Measurements from ENCODE around the gene CPLANE2.
"Not testable (repeated sequence)": the region's sequence is repeated elsewhere in the genome, so short reads cannot be mapped to it uniquely, and the experiment has no call there.

CPLANE2 gene

GRCh38 chr1:16229976-16230740, 6.8 kb downstream of the CPLANE2 start:
- no peak for DNase-seq

- DNase-seq = no peak
Observed at GRCh38 chr1:16226490-16227179, 10.3 kb downstream of the CPLANE2 start.

- DNase-seq = no peak
Observed at GRCh38 chr1:16226129-16226489, 10.9 kb downstream of the CPLANE2 start.

GRCh38 chr1:16224472-16224871, 12.5 kb downstream of the CPLANE2 start:
- no peak for DNase-seq

GRCh38 chr1:16222716-16223115, 14.3 kb downstream of the CPLANE2 start:
- not testable (repeated sequence) for DNase-seq

- no peak for DNase-seq
Observed at GRCh38 chr1:16221499-16221898, 15.5 kb downstream of the CPLANE2 start.

- no peak for DNase-seq
Observed at GRCh38 chr1:16219968-16220500, 16.9 kb downstream of the CPLANE2 start.

GRCh38 chr1:16218674-16219071, 18.3 kb downstream of the CPLANE2 start:
- no peak for DNase-seq

GRCh38 chr1:16218014-16218673, 18.8 kb downstream of the CPLANE2 start:
- DNase-seq = no peak

GRCh38 chr1:16217061-16217785, 19.8 kb downstream of the CPLANE2 start:
- DNase-seq = peak; percentile 93 to 97

- peak; percentile 64 to 69 for DNase-seq
Observed at GRCh38 chr1:16215882-16216753, 20.9 kb downstream of the CPLANE2 start.

GRCh38 chr1:16215240-16215639, 21.7 kb downstream of the CPLANE2 start:
- not testable (repeated sequence) for DNase-seq

GRCh38 chr1:16213544-16213943, 23.4 kb downstream of the CPLANE2 start:
- not testable (repeated sequence) for DNase-seq

- no peak for DNase-seq
Observed at GRCh38 chr1:16213013-16213412, 24.0 kb downstream of the CPLANE2 start.

GRCh38 chr1:16212251-16212961, 24.6 kb downstream of the CPLANE2 start, which contains the start of gene ARHGEF19:
TSS of gene ARHGEF19 (minus strand) at chr1:16212652. CDS start at chr1:16209054, 3,598 bp downstream.
- DNase-seq = no peak

- DNase-seq = no peak
Observed at GRCh38 chr1:16211824-16212223, 25.2 kb downstream of the CPLANE2 start.

- DNase-seq = no peak
Observed at GRCh38 chr1:16210581-16210980, 26.4 kb downstream of the CPLANE2 start.

- DNase-seq = no peak
Observed at GRCh38 chr1:16209847-16210407, 27.1 kb downstream of the CPLANE2 start.

- no peak for DNase-seq
Observed at GRCh38 chr1:16209132-16209846, 27.7 kb downstream of the CPLANE2 start.

All from stimulated activated CD4-positive, alpha-beta T cell treated with anti-CD3 and anti-CD28 coated beads, Interleukin-2, amount 100 ng/mL, for 24 hours (primary cell).